ENCODE data around the gene BLOC1S1.

DNA sequence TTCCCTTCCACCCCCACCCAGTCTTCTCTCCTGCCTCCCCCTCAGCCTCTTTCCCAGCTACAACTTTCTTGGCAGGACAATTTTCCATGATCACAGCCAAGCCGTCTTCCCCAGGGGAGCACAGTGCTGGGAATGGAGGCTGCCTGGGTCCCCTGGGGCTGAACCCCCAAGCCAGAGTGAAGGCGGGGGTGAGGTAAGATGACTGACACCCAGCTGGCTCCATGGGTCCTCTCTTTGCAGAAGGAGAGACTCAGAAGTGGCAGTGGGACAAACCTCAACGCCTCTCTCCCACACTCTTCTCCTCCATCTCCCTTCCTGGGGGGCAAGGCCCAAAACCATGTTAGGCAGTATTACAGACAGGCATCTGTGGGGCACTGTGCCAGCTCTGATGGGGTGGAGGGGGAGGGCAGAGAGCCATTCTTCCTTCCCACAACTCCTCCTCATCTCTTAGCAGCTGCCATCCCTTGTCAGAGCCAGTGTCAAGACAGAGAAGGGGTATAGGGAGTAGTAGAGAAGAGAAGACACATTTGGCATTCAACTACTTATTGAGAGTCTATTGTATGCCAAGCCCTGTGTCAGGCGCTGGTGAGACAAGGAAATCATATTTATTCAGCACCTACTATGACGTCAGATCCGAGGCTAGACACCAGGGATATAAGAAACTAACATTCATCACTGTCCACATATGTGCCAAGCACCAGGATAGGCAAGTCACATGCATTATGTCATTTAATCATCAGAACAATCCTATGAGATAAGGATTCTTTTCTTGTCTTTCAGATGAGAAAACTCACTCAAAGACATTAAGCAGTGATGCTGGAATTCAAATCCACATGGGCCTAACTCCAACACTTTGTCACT lies 11.7 kb upstream of the BLOC1S1 start:
- TF ChIP-seq, protein P1, sequence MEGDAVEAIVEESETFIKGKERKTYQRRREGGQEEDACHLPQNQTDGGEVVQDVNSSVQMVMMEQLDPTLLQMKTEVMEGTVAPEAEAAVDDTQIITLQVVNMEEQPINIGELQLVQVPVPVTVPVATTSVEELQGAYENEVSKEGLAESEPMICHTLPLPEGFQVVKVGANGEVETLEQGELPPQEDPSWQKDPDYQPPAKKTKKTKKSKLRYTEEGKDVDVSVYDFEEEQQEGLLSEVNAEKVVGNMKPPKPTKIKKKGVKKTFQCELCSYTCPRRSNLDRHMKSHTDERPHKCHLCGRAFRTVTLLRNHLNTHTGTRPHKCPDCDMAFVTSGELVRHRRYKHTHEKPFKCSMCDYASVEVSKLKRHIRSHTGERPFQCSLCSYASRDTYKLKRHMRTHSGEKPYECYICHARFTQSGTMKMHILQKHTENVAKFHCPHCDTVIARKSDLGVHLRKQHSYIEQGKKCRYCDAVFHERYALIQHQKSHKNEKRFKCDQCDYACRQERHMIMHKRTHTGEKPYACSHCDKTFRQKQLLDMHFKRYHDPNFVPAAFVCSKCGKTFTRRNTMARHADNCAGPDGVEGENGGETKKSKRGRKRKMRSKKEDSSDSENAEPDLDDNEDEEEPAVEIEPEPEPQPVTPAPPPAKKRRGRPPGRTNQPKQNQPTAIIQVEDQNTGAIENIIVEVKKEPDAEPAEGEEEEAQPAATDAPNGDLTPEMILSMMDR (conservative IDR thresholded peaks at IDR 0.05; ENCODE audit: low read depth, low read length), result no peak
- TF ChIP-seq POLR2A (IDR thresholded peaks at IDR 0.05; ENCODE audit: low read depth, low read length) (no peak), BHLHE40 (IDR thresholded peaks at IDR 0.05; ENCODE audit: low read depth, low read length) (no peak), RFX5 (IDR thresholded peaks at IDR 0.05; ENCODE audit: low read depth, low read length) (no peak), RAD21 (IDR thresholded peaks at IDR 0.05; ENCODE audit: low read length) (no peak), MXI1 (IDR thresholded peaks at IDR 0.05; ENCODE audit: borderline replicate concordance, low read depth, low read length) (no peak), SMC3 (IDR thresholded peaks at IDR 0.05; ENCODE audit: low read depth, low read length) (no peak), FOS (IDR thresholded peaks at IDR 0.05; ENCODE audit: low read depth, low read length) (no peak)

All from IMR-90 (cell line).